HUES48 (cell line): ENCODE results near the gene FYB1.

Experiments
- H3K27ac ChIP-seq: one replicate; pipeline ENCODE4 v1.7.0; 2013; ENCODE audit warnings: low read depth, low read length, inconsistent platforms
- H3K27me3 ChIP-seq: 2 replicates; pipeline ENCODE4 v1.6.1; 2013; ENCODE audit warnings: mild to moderate bottlenecking, low read length; ENCODE audit not compliant: control insufficient read depth, insufficient read depth
- H3K36me3 ChIP-seq: 2 replicates; pipeline ENCODE4 v1.6.1; 2013; ENCODE audit warnings: low read length; ENCODE audit not compliant: control insufficient read depth, insufficient read depth
- H3K4me1 ChIP-seq: 2 replicates; pipeline ENCODE4 v1.6.1; 2013; ENCODE audit warnings: mild to moderate bottlenecking, low read length; ENCODE audit not compliant: control insufficient read depth, insufficient read depth
- H3K4me3 ChIP-seq: 2 replicates; pipeline ENCODE4 v1.5.1; 2013; ENCODE audit warnings: mild to moderate bottlenecking, low read depth, low read length
- H3K9ac ChIP-seq: 2 replicates; pipeline ENCODE4 v1.6.1; 2013; ENCODE audit warnings: mild to moderate bottlenecking, low read depth, low read length, moderate library complexity
- H3K9me3 ChIP-seq: 2 replicates; pipeline ENCODE4 v1.6.1; 2013; ENCODE audit warnings: low read length; ENCODE audit not compliant: control insufficient read depth, insufficient read depth

FYB1 gene

DNA sequence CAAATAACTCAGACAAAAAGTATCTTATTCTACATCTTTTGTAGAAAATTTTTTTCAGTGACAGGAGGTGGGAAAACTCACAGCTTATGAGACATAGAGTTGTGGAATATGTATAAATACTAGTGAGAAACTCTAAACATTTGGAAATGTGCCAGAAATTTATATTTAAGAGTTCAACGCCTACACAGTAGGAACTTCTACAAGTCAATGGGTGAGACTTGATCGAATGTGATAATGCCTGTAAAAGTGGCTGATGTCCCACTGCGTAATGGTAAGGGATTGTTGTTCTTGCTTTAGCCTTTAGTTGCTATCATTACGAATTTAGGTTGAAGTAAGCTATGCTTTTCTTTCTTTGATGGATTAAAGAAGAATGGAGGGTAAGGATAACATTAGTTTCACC, 105.2 kb downstream of the FYB1 start:
- Histone ChIP-seq H3K9ac (no peak overlapping the region), H3K27me3 (no peaks in the 10 kb centered on the region), H3K9me3 (no peaks in the 10 kb centered on the region), H3K4me1 (no peaks in the 10 kb centered on the region), H3K36me3 (no peaks in the 10 kb centered on the region), H3K27ac (no peak overlapping the region), H3K4me3 (no peak overlapping the region)

- H3K27ac ChIP-seq, result no peak overlapping the region
- no peaks in the 10 kb centered on the region for H3K36me3 ChIP-seq
- no peaks in the 10 kb centered on the region for H3K9me3 ChIP-seq
- H3K4me1 ChIP-seq, result no peaks in the 10 kb centered on the region
- no peaks in the 10 kb centered on the region for H3K27me3 ChIP-seq
- H3K9ac ChIP-seq, result no peak overlapping the region
- H3K4me3 ChIP-seq, result no peak overlapping the region
These were observed 105.9 kb downstream of the FYB1 start for GRCh38 chr5:39113354-39113953.

DNA sequence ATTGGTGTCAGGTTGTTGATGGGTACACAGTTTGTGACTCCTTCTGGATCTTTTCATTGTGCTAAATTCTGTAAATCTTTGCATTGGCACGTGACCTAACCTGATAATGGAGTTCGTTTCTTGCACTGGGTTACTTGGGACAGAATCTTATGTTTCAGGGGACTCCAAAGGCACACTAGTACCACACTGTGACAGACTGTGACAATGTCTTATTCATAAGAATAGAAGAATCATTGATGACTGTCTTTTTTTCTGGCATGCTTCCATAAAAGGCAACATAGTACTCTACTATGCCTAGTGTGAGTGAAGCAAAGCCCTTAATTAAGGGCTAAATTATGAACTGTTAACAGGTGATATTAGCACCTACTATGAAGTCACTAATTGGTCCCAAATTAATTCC, 109.8 kb downstream of the FYB1 start:
- Histone ChIP-seq H3K9ac (no peak overlapping the region), H3K27me3 (no peaks in the 10 kb centered on the region), H3K9me3 (no peaks in the 10 kb centered on the region), H3K36me3 (no peaks in the 10 kb centered on the region), H3K4me3 (no peak overlapping the region), H3K27ac (no peak overlapping the region), H3K4me1 (no peaks in the 10 kb centered on the region)

DNA sequence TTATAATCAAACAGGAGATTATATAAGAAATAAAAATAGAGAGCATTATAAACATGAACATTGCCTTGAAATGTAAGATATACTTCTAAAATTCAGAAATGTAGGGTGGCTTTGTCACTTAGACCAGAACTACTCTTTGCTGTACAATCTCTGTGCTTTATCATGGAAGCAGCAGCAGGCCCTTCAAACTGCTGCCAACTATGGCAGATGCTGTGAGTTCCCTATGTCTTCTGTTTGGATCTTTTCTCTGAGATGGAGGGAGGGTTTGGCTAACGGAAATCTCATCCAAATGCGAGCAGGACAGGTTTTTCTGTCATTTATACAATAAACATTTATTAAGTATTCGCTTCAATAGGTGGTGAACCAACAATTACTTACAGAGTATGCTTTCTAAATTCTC, 110.4 kb downstream of the FYB1 start:
- Histone ChIP-seq H3K36me3 (no peaks in the 10 kb centered on the region), H3K9ac (no peak overlapping the region), H3K4me1 (no peaks in the 10 kb centered on the region), H3K27me3 (no peaks in the 10 kb centered on the region), H3K27ac (no peak overlapping the region), H3K9me3 (no peaks in the 10 kb centered on the region), H3K4me3 (no peak overlapping the region)

- Histone ChIP-seq H3K4me3 (no peak overlapping the region), H3K27ac (no peak overlapping the region), H3K9me3 (no peaks in the 10 kb centered on the region), H3K4me1 (no peaks in the 10 kb centered on the region), H3K27me3 (no peaks in the 10 kb centered on the region), H3K9ac (no peak overlapping the region), H3K36me3 (no peaks in the 10 kb centered on the region)
These were observed 112.0 kb downstream of the FYB1 start for GRCh38 chr5:39107350-39107749.

DNA sequence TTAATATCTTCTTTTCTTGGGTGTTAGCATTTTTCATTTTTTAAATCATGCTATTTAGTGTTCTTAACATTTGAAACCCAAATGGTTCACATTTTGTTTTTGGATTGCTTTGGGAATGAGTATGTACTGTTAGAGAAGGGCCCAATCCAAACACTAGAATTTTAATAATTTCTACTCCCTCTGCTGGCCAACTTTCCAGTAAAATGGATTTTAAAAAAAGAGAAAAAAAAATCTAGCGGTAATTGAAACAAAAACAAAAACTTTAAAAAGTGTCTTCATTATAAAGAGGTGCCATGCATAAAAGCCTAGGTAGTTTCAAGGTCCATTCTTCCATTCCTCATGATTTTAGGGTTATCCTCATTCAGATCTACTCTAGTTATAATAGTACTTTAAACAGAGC, 113.0 kb downstream of the FYB1 start:
- Histone ChIP-seq H3K27me3 (no peaks in the 10 kb centered on the region), H3K4me3 (no peak overlapping the region), H3K4me1 (no peaks in the 10 kb centered on the region), H3K27ac (no peak overlapping the region), H3K36me3 (no peaks in the 10 kb centered on the region), H3K9me3 (no peaks in the 10 kb centered on the region), H3K9ac (no peak overlapping the region)

GRCh38 chr5:39104221-39104620, 115.1 kb downstream of the FYB1 start:
- H3K4me1 ChIP-seq, result no peaks in the 10 kb centered on the region
- H3K27ac ChIP-seq, result no peak overlapping the region
- no peaks in the 10 kb centered on the region for H3K9me3 ChIP-seq
- H3K9ac ChIP-seq, result no peak overlapping the region
- H3K36me3 ChIP-seq, result no peaks in the 10 kb centered on the region
- no peak overlapping the region for H3K4me3 ChIP-seq
- no peaks in the 10 kb centered on the region for H3K27me3 ChIP-seq

DNA sequence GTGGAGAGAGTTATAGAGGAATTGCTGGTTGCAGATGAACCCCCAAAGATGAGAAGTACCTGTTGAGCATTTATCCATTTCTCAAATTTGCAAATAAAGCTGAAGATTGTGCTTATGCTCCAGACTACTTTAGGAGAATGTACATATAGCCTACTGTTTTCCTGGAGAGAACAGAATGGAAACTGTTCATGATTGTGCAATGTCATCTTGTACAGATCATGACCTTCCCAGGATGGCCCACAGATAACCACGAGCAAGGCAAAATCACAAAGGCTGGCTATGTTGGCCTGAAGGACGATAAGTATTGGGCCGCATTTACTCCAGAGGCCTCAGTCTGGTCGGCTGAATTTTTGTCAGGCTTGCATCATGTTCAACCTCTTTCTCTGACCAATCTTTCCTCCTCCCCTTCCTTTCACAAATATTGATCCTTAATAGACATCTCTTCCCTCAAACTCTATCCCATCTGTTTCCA, 116.6 kb downstream of the FYB1 start:
- Histone ChIP-seq H3K4me3 (no peak overlapping the region), H3K4me1 (no peaks in the 10 kb centered on the region), H3K9me3 (no peaks in the 10 kb centered on the region), H3K9ac (no peak overlapping the region), H3K36me3 (no peaks in the 10 kb centered on the region), H3K27ac (no peak overlapping the region), H3K27me3 (no peaks in the 10 kb centered on the region)

GRCh38 chr5:39100851-39101396, 118.4 kb downstream of the FYB1 start:
- H3K27ac ChIP-seq, result no peak overlapping the region
- no peak overlapping the region for H3K4me3 ChIP-seq
- H3K36me3 ChIP-seq, result no peaks in the 10 kb centered on the region
- H3K9ac ChIP-seq, result no peak overlapping the region
- no peaks in the 10 kb centered on the region for H3K27me3 ChIP-seq
- H3K4me1 ChIP-seq, result no peaks in the 10 kb centered on the region
- H3K9me3 ChIP-seq, result no peaks in the 10 kb centered on the region

- Histone ChIP-seq H3K4me1 (no peaks in the 10 kb centered on the region), H3K9me3 (no peaks in the 10 kb centered on the region), H3K36me3 (no peaks in the 10 kb centered on the region), H3K9ac (no peak overlapping the region), H3K27ac (no peak overlapping the region), H3K4me3 (no peak overlapping the region), H3K27me3 (no peaks in the 10 kb centered on the region)
These were observed 119.0 kb downstream of the FYB1 start for GRCh38 chr5:39100301-39100850.

DNA sequence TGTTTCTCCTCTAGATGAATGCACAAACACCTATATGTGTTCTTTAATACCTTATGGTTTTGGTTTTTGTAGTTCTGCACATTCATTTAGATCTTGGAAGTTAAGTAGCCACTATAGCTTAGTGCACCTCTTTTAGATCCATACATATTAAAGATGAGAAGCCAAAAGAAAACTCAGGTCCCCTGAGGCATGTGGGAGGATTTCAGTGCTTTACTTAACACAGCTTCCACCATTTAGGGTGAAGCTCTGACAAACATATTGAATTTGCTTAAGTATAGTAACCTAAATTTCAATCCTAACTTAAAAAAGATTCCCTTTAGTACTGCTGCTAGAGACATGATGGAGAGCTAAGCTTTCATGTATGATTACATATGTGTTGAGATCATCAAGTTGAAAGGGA, 119.5 kb downstream of the FYB1 start:
- H3K36me3 ChIP-seq, result no peaks in the 10 kb centered on the region
- no peak overlapping the region for H3K27ac ChIP-seq
- H3K27me3 ChIP-seq, result no peaks in the 10 kb centered on the region
- H3K4me3 ChIP-seq, result no peak overlapping the region
- H3K9me3 ChIP-seq, result no peaks in the 10 kb centered on the region
- no peak overlapping the region for H3K9ac ChIP-seq
- no peaks in the 10 kb centered on the region for H3K4me1 ChIP-seq
